ENCODE data around the gene ABHD13. TPM values are rescaled to one million over a fixed set of nuclear protein-coding genes. Genes with fewer than 3 reads are reported as not detected.

Gene ABHD13
- total RNA-seq, 1 experiment from 2014 or later = 2.6 TPM

DNA sequence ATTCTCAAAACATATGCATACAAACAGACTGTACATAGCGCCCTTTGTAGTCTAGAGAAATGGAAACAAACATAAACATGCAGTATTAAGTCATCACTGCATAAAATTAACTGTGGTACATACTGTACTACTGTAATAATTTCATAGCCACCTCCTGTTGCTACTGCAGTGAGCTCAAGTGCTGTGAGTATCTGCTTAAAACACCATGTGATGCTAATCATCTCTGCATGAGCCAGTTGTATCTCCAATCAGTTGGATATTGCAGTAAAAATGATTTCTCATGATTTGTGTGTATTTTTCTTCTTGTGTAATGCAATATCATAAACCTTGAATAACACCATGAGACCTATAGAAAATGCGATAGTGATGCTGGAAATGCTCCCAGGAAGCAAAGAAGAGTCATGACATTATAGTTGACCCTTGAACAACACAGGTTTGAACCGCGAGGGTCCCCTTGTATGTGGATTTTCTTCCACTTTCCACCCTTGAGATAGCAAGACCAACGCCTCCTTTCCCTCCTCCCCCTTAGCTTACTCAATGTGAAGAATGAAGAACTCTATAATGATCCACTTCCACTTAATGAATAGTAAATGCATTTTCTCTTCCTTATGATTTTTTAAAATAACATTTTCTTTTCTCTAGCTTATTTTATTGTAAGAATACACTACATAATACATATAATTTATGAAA is 55.4 kb downstream of the ABHD13 start:
- in situ Hi-C loops (cut with HindIII; ENCODE audit: low pct_unique_long_range_greater_than_20kb, low sequenced_read_pairs) = no loop called here
- DNase-seq (ENCODE audit: low read depth) = no peak

DNA sequence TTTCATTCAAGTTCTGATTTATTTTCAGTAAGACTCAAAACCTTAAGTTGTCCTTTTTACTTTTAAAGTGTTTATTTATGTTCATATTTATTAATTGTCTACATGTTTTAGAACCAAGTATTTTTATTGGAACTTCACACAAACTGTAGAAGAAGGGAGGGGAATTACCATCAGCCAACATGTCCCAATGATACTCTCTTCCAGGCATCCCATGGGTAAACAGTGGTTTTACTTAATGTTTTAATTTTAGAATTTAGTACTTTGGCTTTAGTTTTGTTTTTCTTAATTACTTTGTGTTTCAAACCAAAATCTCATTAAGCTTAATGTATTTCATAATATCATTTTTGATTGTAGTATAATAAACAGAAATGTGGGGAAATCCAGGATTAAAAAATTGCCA is 56.5 kb downstream of the ABHD13 start:
- no peak for DNase-seq (ENCODE audit: low read depth)
- in situ Hi-C loops (cut with HindIII; ENCODE audit: low pct_unique_long_range_greater_than_20kb, low sequenced_read_pairs) = no loop called here

DNA sequence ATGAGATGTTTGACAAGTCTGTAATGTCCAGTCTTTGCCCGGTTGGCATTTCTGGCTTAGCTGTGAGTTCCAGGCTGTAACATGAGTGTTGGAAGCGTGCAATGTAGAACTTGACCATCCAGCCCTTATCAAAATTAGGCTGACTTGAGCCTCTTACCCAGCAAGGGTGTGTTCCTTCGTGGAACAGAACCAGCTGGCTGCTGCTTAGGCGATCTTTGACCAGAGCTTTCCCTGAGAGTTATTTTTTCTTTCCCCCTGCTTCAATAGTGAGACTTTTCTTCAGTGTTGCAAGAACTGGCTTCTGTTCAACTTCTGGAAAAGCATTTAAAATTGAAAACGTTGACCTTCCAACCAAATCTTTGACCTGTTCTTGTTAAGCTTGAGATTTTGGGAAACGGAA is 57.9 kb downstream of the ABHD13 start:
- no peak for DNase-seq (ENCODE audit: low read depth)
- in situ Hi-C loops (cut with HindIII; ENCODE audit: low pct_unique_long_range_greater_than_20kb, low sequenced_read_pairs) = no loop called here

DNA sequence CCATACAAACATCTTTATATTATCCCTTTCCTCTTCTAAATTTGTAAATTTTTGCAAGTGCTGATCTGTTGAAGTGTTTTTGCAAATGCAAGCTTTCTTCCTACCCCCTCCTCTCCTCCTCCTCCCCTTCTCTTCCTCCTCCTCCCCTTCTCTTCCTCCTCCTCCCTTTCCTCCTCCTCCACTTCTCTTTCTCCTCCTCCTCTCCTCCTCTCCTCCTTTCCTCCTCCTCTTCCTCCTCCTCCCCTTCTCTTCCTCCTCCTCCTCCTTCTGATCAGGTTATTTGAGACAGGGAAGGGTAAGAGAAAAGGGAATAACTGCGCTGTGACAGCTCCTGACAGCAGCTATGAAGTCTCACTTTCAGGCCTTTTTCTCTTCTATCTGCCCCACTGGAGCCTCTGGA is 60.3 kb downstream of the ABHD13 start:
- DNase-seq (ENCODE audit: low read depth) = no peak
- in situ Hi-C loops (cut with HindIII; ENCODE audit: low pct_unique_long_range_greater_than_20kb, low sequenced_read_pairs) = no loop called here

DNA sequence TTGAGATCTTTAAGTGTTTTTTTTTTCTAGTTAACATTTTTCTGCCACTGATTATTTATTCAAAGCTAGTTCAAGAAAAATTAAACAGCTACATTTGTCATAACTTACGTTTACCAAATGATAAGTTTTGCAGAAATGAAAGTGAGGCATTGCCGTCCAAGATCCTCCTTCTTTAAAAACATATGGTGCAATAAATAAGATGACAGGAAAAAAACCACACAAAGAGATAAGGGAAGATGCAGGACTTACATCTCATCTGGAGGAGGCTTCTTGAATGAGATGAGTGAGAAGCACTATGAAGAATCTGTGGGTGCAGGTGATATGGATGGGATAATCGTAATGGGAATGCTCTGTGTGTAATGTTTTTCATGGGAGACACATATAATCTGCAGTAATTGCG is 63.7 kb downstream of the ABHD13 start:
- in situ Hi-C loops (cut with HindIII; ENCODE audit: low pct_unique_long_range_greater_than_20kb, low sequenced_read_pairs) = no loop called here
- no peak for DNase-seq (ENCODE audit: low read depth)

DNA sequence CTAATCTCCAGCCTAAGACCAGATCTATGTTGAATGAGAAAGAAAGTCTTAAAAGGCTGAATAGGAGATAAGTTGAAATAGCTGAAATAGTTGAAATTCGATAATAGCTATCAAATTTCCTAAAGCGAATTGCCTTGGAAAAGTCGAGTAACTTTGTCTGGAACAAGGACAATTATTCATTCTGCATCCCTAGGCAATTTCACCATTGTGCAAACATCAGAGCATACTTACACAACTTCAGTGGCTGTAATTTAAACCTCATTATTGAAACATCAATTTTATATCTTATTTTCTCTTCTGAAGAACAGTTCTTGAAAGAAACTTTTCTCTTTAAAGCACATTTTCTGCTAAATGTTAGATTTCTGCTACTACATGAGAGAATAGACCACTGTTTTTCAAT is 64.9 kb downstream of the ABHD13 start:
- in situ Hi-C loops (cut with HindIII; ENCODE audit: low pct_unique_long_range_greater_than_20kb, low sequenced_read_pairs) = no loop called here
- no peak for DNase-seq (ENCODE audit: low read depth)

Other genes with a start within 250 kb of the ABHD13 start
- gene LIG4, start 2.9 kb upstream of the ABHD13 start, total RNA-seq (2014; rRNA removed; shearing (Covaris generic); ENCODE audit: low replicate concordance) = 0.75 and 2.6 TPM in 2 replicates
- 0.14 and 9.5 TPM in 2 replicates for gene TNFSF13B, start 51.3 kb downstream of the ABHD13 start, total RNA-seq (2014; rRNA removed; shearing (Covaris generic); ENCODE audit: low replicate concordance)